PC-9 (cell line): ENCODE data around the gene USP36.

ENCODE experiments used
- CTCF ChIP-seq: fragments of 200-600 bp; sonication (generic); conservative IDR thresholded peaks from 2 replicates; pipeline ENCODE4 v1.6.1; 2017; ENCODE audit warnings: mixed run types, antibody characterized with exemption, mild to moderate bottlenecking, moderate library complexity
- EZH2 ChIP-seq: fragments of 200-600 bp; sonication (generic); IDR thresholded peaks from 2 replicates; pipeline ENCODE4 v1.8.0; 2017; ENCODE audit warnings: antibody characterized with exemption, low read depth

DNA sequence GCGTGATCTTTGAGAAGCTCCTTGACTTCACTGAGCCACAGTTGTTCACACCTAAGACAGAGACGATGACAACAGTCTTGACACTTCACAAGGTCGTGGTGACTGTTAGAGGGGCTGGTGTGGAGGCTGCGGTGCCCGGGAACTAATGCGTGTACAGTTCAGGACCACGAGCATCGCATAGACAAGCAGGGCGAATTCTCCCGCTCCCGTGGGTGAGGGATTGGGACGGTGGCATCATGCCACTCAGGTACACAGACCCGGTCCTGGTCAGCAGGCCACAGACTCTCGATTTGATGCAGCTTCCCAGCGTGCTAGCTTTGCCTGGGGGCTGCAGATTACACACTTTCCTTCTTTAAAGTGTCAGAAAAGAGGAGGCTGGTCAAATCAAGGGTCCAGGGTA, 37.6 kb upstream of the USP36 start:
- no peak for TF ChIP-seq CTCF
- no peak for TF ChIP-seq EZH2
